HL-60 (cell line): ENCODE measurements around the gene PABPN1L.

Experiments
- CTCF ChIP-seq: IDR thresholded peaks from one replicate; pipeline ENCODE4 v1.5.1; 2011; ENCODE audit warnings: low read length, control low read depth, inconsistent platforms; ENCODE audit not compliant: insufficient read depth
- GABPA ChIP-seq: IDR thresholded peaks from 2 replicates; pipeline ENCODE4 v1.6.1; 2012; ENCODE audit warnings: low read depth

- TF ChIP-seq CTCF, result no peak
- no peak for TF ChIP-seq GABPA
Measured at GRCh38 chr16:88886845-88887521, 20.5 kb upstream of the PABPN1L start.
